WERI-Rb-1 (cell line): ENCODE results near the gene PHKB.
"Not testable (repeated sequence)": the region's sequence is repeated elsewhere in the genome, so short reads cannot be mapped to it uniquely, and the experiment has no call there.

Experiments used
- DNase-seq: peaks from one replicate; pipeline ENCODE4 v3.0.0-alpha.2; 2020
- H3K27ac ChIP-seq: fragments of 250-450 bp; sonication (Bioruptor Pico); 2 replicates; pipeline ENCODE4 v1.5.1; 2020; ENCODE audit warnings: mild to moderate bottlenecking, moderate library complexity
- H3K27me3 ChIP-seq: fragments of 250-450 bp; sonication (Bioruptor Pico); 2 replicates; pipeline ENCODE4 v1.5.1; 2021; ENCODE audit warnings: mild to moderate bottlenecking, low read depth, moderate library complexity; ENCODE audit not compliant: insufficient read depth, severe bottlenecking
- H3K36me3 ChIP-seq: fragments of 250-450 bp; sonication (Bioruptor Pico); 2 replicates; pipeline ENCODE4 v1.5.1; 2020; ENCODE audit warnings: mild to moderate bottlenecking, moderate library complexity
- H3K4me3 ChIP-seq: 2 replicates; pipeline ENCODE4 v1.5.1; 2011; ENCODE audit warnings: low read depth, mild to moderate bottlenecking, control low read depth, low read length
- H3K9me3 ChIP-seq: fragments of 250-450 bp; sonication (Bioruptor Pico); 2 replicates; pipeline ENCODE4 v1.5.1; 2021; ENCODE audit warnings: mild to moderate bottlenecking, moderate library complexity; ENCODE audit not compliant: severe bottlenecking
- CTCF ChIP-seq: IDR thresholded peaks from 2 replicates; pipeline ENCODE4 v1.5.1; 2011; ENCODE audit warnings: low read depth, mild to moderate bottlenecking, control low read depth, inconsistent platforms, low read length

The PHKB gene

GRCh38 chr16:47528431-47528830 lies 67.3 kb downstream of the PHKB start:
- Histone ChIP-seq H3K27ac (no peak overlapping the region), H3K36me3 (no peaks in the 10 kb centered on the region), H3K9me3 (no peaks in the 10 kb centered on the region), H3K27me3 (no peaks in the 10 kb centered on the region), H3K4me3 (no peak overlapping the region)
- no peak for TF ChIP-seq CTCF
- DNase-seq: no peak

- Histone ChIP-seq H3K27me3 (no peaks in the 10 kb centered on the region), H3K36me3 (no peaks in the 10 kb centered on the region), H3K27ac (no peak overlapping the region), H3K4me3 (no peak overlapping the region), H3K9me3 (no peaks in the 10 kb centered on the region)
- no peak for DNase-seq
- no peak for TF ChIP-seq CTCF
These were observed 72.7 kb downstream of the PHKB start for GRCh38 chr16:47533744-47534292.

- no peak for DNase-seq
- Histone ChIP-seq H3K27me3 (no peaks in the 10 kb centered on the region), H3K27ac (no peak overlapping the region), H3K4me3 (no peak overlapping the region), H3K36me3 (no peaks in the 10 kb centered on the region), H3K9me3 (no peaks in the 10 kb centered on the region)
- no peak for TF ChIP-seq CTCF
These were observed 77.3 kb downstream of the PHKB start for GRCh38 chr16:47538472-47538871.

GRCh38 chr16:47539707-47540670 lies 78.9 kb downstream of the PHKB start:
- not testable (repeated sequence) for H3K27ac ChIP-seq, H3K27me3 ChIP-seq, DNase-seq, H3K9me3 ChIP-seq, H3K36me3 ChIP-seq, H3K4me3 ChIP-seq

GRCh38 chr16:47541135-47541534 lies 80.0 kb downstream of the PHKB start:
- DNase-seq, H3K27ac ChIP-seq, H3K9me3 ChIP-seq, H3K27me3 ChIP-seq, H3K4me3 ChIP-seq, H3K36me3 ChIP-seq: not testable (repeated sequence)

GRCh38 chr16:47544255-47544654 lies 83.1 kb downstream of the PHKB start:
- not testable (repeated sequence) for H3K27me3 ChIP-seq, H3K36me3 ChIP-seq, H3K4me3 ChIP-seq, DNase-seq, H3K27ac ChIP-seq, H3K9me3 ChIP-seq

- H3K4me3 ChIP-seq, H3K27ac ChIP-seq, H3K36me3 ChIP-seq: not testable (repeated sequence)
These were observed 90.1 kb downstream of the PHKB start for GRCh38 chr16:47551185-47551584.

GRCh38 chr16:47551767-47552166 lies 90.6 kb downstream of the PHKB start:
- not testable (repeated sequence) for DNase-seq, H3K4me3 ChIP-seq, H3K27ac ChIP-seq, H3K36me3 ChIP-seq, H3K27me3 ChIP-seq, H3K9me3 ChIP-seq

More at GRCh38 chr16:47551185-47551584, 90.1 kb downstream of the PHKB start:
- H3K27me3 ChIP-seq, H3K9me3 ChIP-seq, DNase-seq: not testable (repeated sequence)
